HG03095 (cell line): Measurements from ENCODE around the gene CRHR2.
"Not testable (repeated sequence)": the region's sequence is repeated elsewhere in the genome, so short reads cannot be mapped to it uniquely, and the experiment has no call there.

Source experiments
- ATAC-seq: cut with Tn5 transposase; IDR thresholded peaks from one replicate; pipeline ENCODE4 v1.9.1; 2021; ENCODE audit warnings: moderate library complexity; ENCODE audit not compliant: unreplicated experiment

The CRHR2 gene

GRCh38 chr7:30656006-30656957 lies 26.0 kb downstream of the CRHR2 start:
- ATAC-seq = no peak

- ATAC-seq = no peak
These were observed 26.9 kb downstream of the CRHR2 start for GRCh38 chr7:30655096-30655970.

- no peak for ATAC-seq
These were observed 27.8 kb downstream of the CRHR2 start for GRCh38 chr7:30654296-30655090.

GRCh38 chr7:30652698-30653641 lies 29.3 kb downstream of the CRHR2 start:
- ATAC-seq = no peak

- ATAC-seq = no peak
These were observed 30.1 kb downstream of the CRHR2 start for GRCh38 chr7:30652132-30652531.

- ATAC-seq = no peak
These were observed 31.8 kb downstream of the CRHR2 start for GRCh38 chr7:30650421-30650808.

- no peak for ATAC-seq
These were observed 32.4 kb downstream of the CRHR2 start for GRCh38 chr7:30649717-30650420.

- ATAC-seq = no peak
These were observed 33.3 kb downstream of the CRHR2 start for GRCh38 chr7:30648744-30649540.

GRCh38 chr7:30647589-30648364 lies 34.5 kb downstream of the CRHR2 start:
- ATAC-seq = no peak

- no peak for ATAC-seq
These were observed 36.1 kb downstream of the CRHR2 start for GRCh38 chr7:30646154-30646553.

GRCh38 chr7:30645661-30646060 lies 36.6 kb downstream of the CRHR2 start:
- ATAC-seq = no peak

- ATAC-seq = no peak
These were observed 37.8 kb downstream of the CRHR2 start for GRCh38 chr7:30644286-30644955.

- ATAC-seq = no peak
These were observed 39.5 kb downstream of the CRHR2 start for GRCh38 chr7:30642789-30643188.

GRCh38 chr7:30642322-30642721 lies 39.9 kb downstream of the CRHR2 start:
- not testable (repeated sequence) for ATAC-seq

GRCh38 chr7:30635798-30636197 lies 46.5 kb downstream of the CRHR2 start:
- ATAC-seq = no peak

- ATAC-seq = no peak
These were observed 47.5 kb downstream of the CRHR2 start for GRCh38 chr7:30634634-30635201.

- ATAC-seq = no peak
These were observed 48.0 kb downstream of the CRHR2 start for GRCh38 chr7:30634193-30634626.
